ENCODE data around the gene RBMS3.

DNA sequence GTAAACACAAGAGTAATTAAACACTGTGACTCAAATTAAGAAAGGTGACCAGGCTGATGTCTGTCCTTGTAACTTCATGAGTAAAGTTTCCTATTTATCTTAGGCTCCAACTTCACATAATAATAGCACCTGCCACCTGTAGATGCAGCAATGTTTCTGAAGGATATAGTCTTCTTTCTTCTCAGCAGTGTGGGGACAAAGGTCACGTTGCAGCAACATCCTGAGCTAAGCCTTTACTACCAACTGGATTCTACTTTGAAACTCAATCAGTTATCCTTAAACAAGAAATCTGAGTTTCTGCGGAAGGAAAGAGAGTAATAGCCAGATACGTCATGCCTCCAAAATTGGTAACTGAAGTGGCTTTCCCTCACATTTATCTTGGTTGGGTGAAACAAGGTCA lies 253.1 kb downstream of the RBMS3 start:
- TF ChIP-seq EP300 (IDR thresholded peaks at IDR 0.05) (no peak), CTCF (IDR thresholded peaks at IDR 0.05) (no peak), POLR2A (IDR thresholded peaks at IDR 0.05) (no peak)
